H9 (cell line): ENCODE data around the gene DLL3. TPM values are rescaled to one million over a fixed set of nuclear protein-coding genes. Genes with fewer than 3 reads are reported as not detected.

ENCODE experiments used
- DNase-seq: peaks from one replicate; pipeline ENCODE4 v3.0.0-alpha.2; 2017
- H2AFZ ChIP-seq: one replicate; pipeline ENCODE4 v1.6.1; 2013; ENCODE audit warnings: mild to moderate bottlenecking, low read length, control low read depth, moderate library complexity
- H2AK5ac ChIP-seq: 2 replicates; pipeline ENCODE4 v1.6.1; 2013; ENCODE audit warnings: low read length, control low read depth, mixed read lengths; ENCODE audit not compliant: insufficient read length
- H2BK120ac ChIP-seq: one replicate; pipeline ENCODE4 v1.6.1; 2013; ENCODE audit warnings: low read depth, mild to moderate bottlenecking, low read length, control low read depth, inconsistent platforms; ENCODE audit not compliant: poor library complexity, severe bottlenecking
- H2BK12ac ChIP-seq: 2 replicates; pipeline ENCODE4 v1.6.1; 2013; ENCODE audit warnings: low read length, control low read depth, mixed read lengths, low read depth; ENCODE audit not compliant: insufficient read length
- H2BK15ac ChIP-seq: 2 replicates; pipeline ENCODE4 v1.6.1; 2013; ENCODE audit warnings: low read depth, low read length, control low read depth
- H2BK20ac ChIP-seq: one replicate; pipeline ENCODE4 v1.6.1; 2013; ENCODE audit warnings: low read depth, mild to moderate bottlenecking, low read length, control low read depth, inconsistent platforms; ENCODE audit not compliant: poor library complexity, severe bottlenecking
- H2BK5ac ChIP-seq: 2 replicates; pipeline ENCODE4 v1.6.1; 2013; ENCODE audit warnings: low read length, control low read depth, mixed read lengths; ENCODE audit not compliant: insufficient read length
- H3K14ac ChIP-seq: 2 replicates; pipeline ENCODE4 v1.6.1; 2013; ENCODE audit warnings: low read length, control low read depth; ENCODE audit not compliant: insufficient read depth
- H3K18ac ChIP-seq: 2 replicates; pipeline ENCODE4 v1.6.1; 2013; ENCODE audit warnings: low read depth, mild to moderate bottlenecking, mixed read lengths, low read length, control low read depth; ENCODE audit not compliant: insufficient read length
- H3K23ac ChIP-seq: 2 replicates; pipeline ENCODE4 v1.6.1; 2013; ENCODE audit warnings: low read length, control low read depth, mixed read lengths, low read depth; ENCODE audit not compliant: insufficient read length
- H3K23me2 ChIP-seq: 2 replicates; pipeline ENCODE4 v1.6.1; 2013; ENCODE audit warnings: low read depth, mild to moderate bottlenecking, mixed read lengths, low read length, control low read depth; ENCODE audit not compliant: insufficient read length, poor library complexity, severe bottlenecking
- H3K27ac ChIP-seq: 2 replicates; pipeline ENCODE4 v1.5.1; 2013; ENCODE audit warnings: low read length, control low read depth, mixed read lengths, low read depth; ENCODE audit not compliant: insufficient read length
- H3K27me3 ChIP-seq: 2 replicates; pipeline ENCODE4 v1.6.1; 2013; ENCODE audit warnings: low read length, control low read depth, inconsistent platforms; ENCODE audit not compliant: insufficient read depth
- H3K4ac ChIP-seq: 2 replicates; pipeline ENCODE4 v1.6.1; 2013; ENCODE audit warnings: low read depth, mild to moderate bottlenecking, control low read depth, inconsistent platforms, low read length, moderate library complexity
- H3K4me1 ChIP-seq: 2 replicates; pipeline ENCODE4 v1.6.1; 2013; ENCODE audit warnings: low read length, control low read depth, inconsistent platforms; ENCODE audit not compliant: insufficient read depth
- H3K4me2 ChIP-seq: 2 replicates; pipeline ENCODE4 v1.6.1; 2013; ENCODE audit warnings: low read length, control low read depth, mixed read lengths; ENCODE audit not compliant: insufficient read length, insufficient read depth
- H3K56ac ChIP-seq: 2 replicates; pipeline ENCODE4 v1.6.1; 2013; ENCODE audit warnings: low read depth, mild to moderate bottlenecking, mixed read lengths, low read length, control low read depth; ENCODE audit not compliant: insufficient read length
- H3K79me1 ChIP-seq: 2 replicates; pipeline ENCODE4 v1.6.1; 2013; ENCODE audit warnings: low read depth, mild to moderate bottlenecking, moderate library complexity, low read length, control low read depth, inconsistent platforms; ENCODE audit not compliant: insufficient read depth, poor library complexity, severe bottlenecking
- H3K79me2 ChIP-seq: 2 replicates; pipeline ENCODE4 v1.6.1; 2013; ENCODE audit warnings: low read length, control low read depth, inconsistent platforms; ENCODE audit not compliant: insufficient read depth
- H3K9ac ChIP-seq: 2 replicates; pipeline ENCODE4 v1.6.1; 2013; ENCODE audit warnings: low read length, control low read depth, mixed read lengths; ENCODE audit not compliant: insufficient read length; ENCODE audit errors: extremely low read depth
- H3K9me3 ChIP-seq: one replicate; pipeline ENCODE4 v1.6.1; 2013; ENCODE audit warnings: low read depth, low read length, inconsistent platforms; ENCODE audit not compliant: control insufficient read depth
- H3T11ph ChIP-seq: one replicate; pipeline ENCODE4 v1.6.1; 2013; ENCODE audit warnings: mild to moderate bottlenecking, low read length, control low read depth, inconsistent platforms
- H4K20me1 ChIP-seq: one replicate; pipeline ENCODE4 v1.6.1; 2013; ENCODE audit not compliant: control insufficient read depth, insufficient read length, insufficient read depth
- H4K5ac ChIP-seq: 2 replicates; pipeline ENCODE4 v1.6.1; 2013; ENCODE audit warnings: low read depth, mild to moderate bottlenecking, mixed read lengths, low read length, control low read depth; ENCODE audit not compliant: insufficient read length
- H4K8ac ChIP-seq: replicated peaks from 2 replicates; pipeline ENCODE4 v1.6.1; 2013; ENCODE audit warnings: low read length, control low read depth, mixed read lengths, low read depth; ENCODE audit not compliant: insufficient read length
- H4K91ac ChIP-seq: 2 replicates; pipeline ENCODE4 v1.6.1; 2013; ENCODE audit warnings: low read depth, mild to moderate bottlenecking, moderate library complexity, mixed read lengths, low read length, control low read depth; ENCODE audit not compliant: insufficient read length
- H3K27ac Mint-ChIP-seq, 3 experiments: 2 replicates in 2 of 3; 3 replicates in 1 of 3; pipeline ENCODE4 v1.8.0; 2020 to 2021; ENCODE audit warnings: mixed read lengths in 3 of 3, mild to moderate bottlenecking in 1 of 3, moderate library complexity in 1 of 3
- H3K27me3 Mint-ChIP-seq: 2 replicates; pipeline ENCODE4 v1.8.0; 2021; ENCODE audit warnings: low read depth, mild to moderate bottlenecking, moderate library complexity, mixed read lengths
- H3K36me3 Mint-ChIP-seq, 3 experiments: 2 replicates in 2 of 3; 3 replicates in 1 of 3; pipeline ENCODE4 v1.8.0; 2020 to 2021; ENCODE audit warnings: low read depth in 3 of 3, mixed read lengths in 3 of 3; ENCODE audit not compliant: insufficient read depth in 1 of 3
- H3K4me1 Mint-ChIP-seq, 2 experiments: 2 replicates each; pipeline ENCODE4 v1.8.0; 2020; ENCODE audit warnings: mixed read lengths in 2 of 2
- H3K4me3 Mint-ChIP-seq, 2 experiments: 2 replicates in 1 of 2; 3 replicates in 1 of 2; pipeline ENCODE4 v1.8.0; 2020 to 2021; ENCODE audit warnings: mild to moderate bottlenecking in 2 of 2, mixed read lengths in 2 of 2, moderate library complexity in 1 of 2
- H3K9me3 Mint-ChIP-seq, 2 experiments: 2 replicates in 1 of 2; 3 replicates in 1 of 2; pipeline ENCODE4 v1.8.0; 2020; ENCODE audit warnings: mild to moderate bottlenecking in 2 of 2, mixed read lengths in 2 of 2, moderate library complexity in 1 of 2
- WGBS: extraction: QIAGEN DNeasy Blood & Tissue Kit; methylation state at CpG from one replicate; pipeline ENCODE4 v1.1.7; 2013; ENCODE audit warnings: missing lambda C conversion rate, low lambda C conversion rate, mixed read lengths; ENCODE audit not compliant: insufficient read length; ENCODE audit errors: extremely low coverage; 5-methylcytosine and 5-hydroxymethylcytosine counted together
- total RNA-seq: library from RNA; stranded (reverse); gene quantifications from 2 replicates; pipeline ENCODE4 v1.2.1, GENCODE V29; 2021
- TF ChIP-seq, protein P1 (sequence below): fragments of 200-600 bp; sonication (generic); conservative IDR thresholded peaks from 3 replicates; pipeline ENCODE4 v1.8.0; 2021; ENCODE audit warnings: antibody characterized with exemption, mild to moderate bottlenecking

Gene DLL3
- total RNA-seq, 1 experiment from 2014 or later, result 2.5 TPM

DNA sequence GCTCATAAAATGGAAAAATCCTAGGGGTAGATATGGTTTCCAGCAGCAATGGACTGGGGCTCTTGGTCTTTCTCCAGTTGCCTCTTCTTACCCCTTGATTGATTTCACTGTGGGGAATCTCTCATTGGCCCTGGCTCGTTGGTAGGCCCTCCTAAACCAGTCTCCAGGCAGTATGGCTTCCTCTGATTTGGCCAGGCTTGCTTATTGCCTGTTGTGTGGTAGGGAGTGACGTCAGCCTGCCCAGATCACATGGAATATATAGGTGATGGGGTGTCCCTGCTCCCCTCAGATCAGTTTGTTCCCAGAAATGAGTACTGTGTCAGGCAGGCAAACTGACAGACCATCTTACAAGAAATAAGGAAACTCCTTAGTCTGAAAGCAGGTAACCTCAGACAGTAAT is 10.5 kb downstream of the DLL3 start:
- Histone ChIP-seq H3K27ac (no peak overlapping the region), H2BK20ac (no peak overlapping the region), H4K5ac (no peak overlapping the region), H3K9me3 (no peaks in the 10 kb centered on the region), H3K4me1 (no peaks in the 10 kb centered on the region), H3K27me3 (peaks cover 19% of the 10 kb centered on the region; the same call in 1 of the 2 replicates), H2BK15ac (no peak overlapping the region), H3K4me2 (no peak overlapping the region), H4K8ac (no peak overlapping the region), H2BK5ac (no peak overlapping the region), H3K9ac (no peak overlapping the region), H4K20me1 (no peaks in the 10 kb centered on the region), H3K23ac (no peak overlapping the region), H3T11ph (no peak overlapping the region), H3K79me1 (no peaks in the 10 kb centered on the region), H2BK120ac (no peak overlapping the region), H3K4ac (no peak overlapping the region), H2AK5ac (no peak overlapping the region), H3K23me2 (peaks cover 10% of the 10 kb centered on the region), H3K14ac (no peak overlapping the region), H3K18ac (no peak overlapping the region), H2AFZ (no peak overlapping the region), H4K91ac (no peak overlapping the region), H3K79me2 (no peaks in the 10 kb centered on the region), H3K56ac (no peak overlapping the region), H2BK12ac (no peak overlapping the region)
- Mint-ChIP-seq H3K27me3 (peaks cover 86% of the 10 kb centered on the region), H3K4me1 (peaks cover 9 to 10% of the 10 kb centered on the region in 2 experiments), H3K36me3 (peaks cover 0 to 3% (median 2%) of the 10 kb centered on the region in 3 experiments; a peak in 1 of 7 replicates), H3K4me3 (0 out of 5 replicates have a peak overlapping the region, but pooled peaks of 1 of the 2 experiments have one; percentile 14), H3K27ac (no peak overlapping the region), H3K9me3 (peaks cover 7 to 11% of the 10 kb centered on the region in 2 experiments; a peak in 4 of 5 replicates)
- no CpG with 5 or more reads among the region's 2 CpGs for WGBS
- no peak for DNase-seq
- TF ChIP-seq, protein P1, sequence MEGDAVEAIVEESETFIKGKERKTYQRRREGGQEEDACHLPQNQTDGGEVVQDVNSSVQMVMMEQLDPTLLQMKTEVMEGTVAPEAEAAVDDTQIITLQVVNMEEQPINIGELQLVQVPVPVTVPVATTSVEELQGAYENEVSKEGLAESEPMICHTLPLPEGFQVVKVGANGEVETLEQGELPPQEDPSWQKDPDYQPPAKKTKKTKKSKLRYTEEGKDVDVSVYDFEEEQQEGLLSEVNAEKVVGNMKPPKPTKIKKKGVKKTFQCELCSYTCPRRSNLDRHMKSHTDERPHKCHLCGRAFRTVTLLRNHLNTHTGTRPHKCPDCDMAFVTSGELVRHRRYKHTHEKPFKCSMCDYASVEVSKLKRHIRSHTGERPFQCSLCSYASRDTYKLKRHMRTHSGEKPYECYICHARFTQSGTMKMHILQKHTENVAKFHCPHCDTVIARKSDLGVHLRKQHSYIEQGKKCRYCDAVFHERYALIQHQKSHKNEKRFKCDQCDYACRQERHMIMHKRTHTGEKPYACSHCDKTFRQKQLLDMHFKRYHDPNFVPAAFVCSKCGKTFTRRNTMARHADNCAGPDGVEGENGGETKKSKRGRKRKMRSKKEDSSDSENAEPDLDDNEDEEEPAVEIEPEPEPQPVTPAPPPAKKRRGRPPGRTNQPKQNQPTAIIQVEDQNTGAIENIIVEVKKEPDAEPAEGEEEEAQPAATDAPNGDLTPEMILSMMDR, result no peak
